Measurements from ENCODE around the gene ANKRD34C.
"Not testable (repeated sequence)": the region's sequence is repeated elsewhere in the genome, so short reads cannot be mapped to it uniquely, and the experiment has no call there.

ANKRD34C gene

GRCh38 chr15:79311901-79312553, 29.5 kb downstream of the ANKRD34C start:
- no peak for DNase-seq

GRCh38 chr15:79314186-79314585, 31.7 kb downstream of the ANKRD34C start:
- no peak for DNase-seq

GRCh38 chr15:79314811-79315210, 32.3 kb downstream of the ANKRD34C start:
- no peak for DNase-seq

- no peak for DNase-seq
Observed at GRCh38 chr15:79315623-79316328, 33.3 kb downstream of the ANKRD34C start.

- DNase-seq = no peak
Observed at GRCh38 chr15:79316864-79317263, 34.3 kb downstream of the ANKRD34C start.

GRCh38 chr15:79319973-79320372, 37.5 kb downstream of the ANKRD34C start:
- not testable (repeated sequence) for DNase-seq

- no peak for DNase-seq
Observed at GRCh38 chr15:79321876-79322275, 39.4 kb downstream of the ANKRD34C start.

GRCh38 chr15:79322306-79322705, 39.8 kb downstream of the ANKRD34C start:
- DNase-seq = no peak

GRCh38 chr15:79322945-79323344, 40.4 kb downstream of the ANKRD34C start:
- no peak for DNase-seq

- no peak for DNase-seq
Observed at GRCh38 chr15:79329171-79329611, 46.7 kb downstream of the ANKRD34C start.
